Mesenchymal stem cell (in vitro differentiated cells and primary cell): Measurements from ENCODE around the gene DIS3L2.
A peak's percentile ranks its signal among the peaks of the same experiment; 100 is the strongest.

Source experiments
- DNase-seq: peaks from one replicate; pipeline ENCODE4 v3.0.0-alpha.2; 2013
- H2AFZ ChIP-seq: one replicate; pipeline ENCODE4 v1.6.1; 2013; ENCODE audit warnings: low read depth, mild to moderate bottlenecking, control low read depth, inconsistent platforms, low read length, moderate library complexity
- H2AK5ac ChIP-seq: 2 replicates; pipeline ENCODE4 v1.6.1; 2013; ENCODE audit warnings: low read length, moderate library complexity, mild to moderate bottlenecking, inconsistent platforms; ENCODE audit not compliant: severe bottlenecking
- H2BK120ac ChIP-seq: one replicate; pipeline ENCODE4 v1.6.1; 2013; ENCODE audit warnings: low read depth, mild to moderate bottlenecking, inconsistent platforms, low read length, moderate library complexity
- H2BK12ac ChIP-seq, 2 experiments: one replicate each; pipeline ENCODE4 v1.6.1; 2013; ENCODE audit warnings: inconsistent platforms in 2 of 2, low read length in 2 of 2, mild to moderate bottlenecking in 2 of 2, moderate library complexity in 2 of 2, control low read depth in 1 of 2
- H2BK15ac ChIP-seq: one replicate; pipeline ENCODE4 v1.6.1; 2013; ENCODE audit warnings: mild to moderate bottlenecking, low read depth, inconsistent platforms; ENCODE audit not compliant: poor library complexity, severe bottlenecking
- H2BK5ac ChIP-seq: 2 replicates; pipeline ENCODE4 v1.6.1; 2013; ENCODE audit warnings: low read depth, mild to moderate bottlenecking, low read length, control low read depth, inconsistent platforms; ENCODE audit not compliant: poor library complexity, severe bottlenecking
- H3K14ac ChIP-seq, 2 experiments: one replicate each; pipeline ENCODE4 v1.6.1; 2013; ENCODE audit warnings: inconsistent platforms in 2 of 2, low read length in 2 of 2, control low read depth in 1 of 2, mild to moderate bottlenecking in 1 of 2, moderate library complexity in 1 of 2
- H3K18ac ChIP-seq, 2 experiments: one replicate each; pipeline ENCODE4 v1.6.1; 2013; ENCODE audit warnings: inconsistent platforms in 2 of 2, low read length in 2 of 2, control low read depth in 1 of 2, low read depth in 1 of 2, mild to moderate bottlenecking in 1 of 2
- H3K23ac ChIP-seq, 2 experiments: one replicate each; pipeline ENCODE4 v1.6.1; 2013; ENCODE audit warnings: inconsistent platforms in 2 of 2, low read length in 2 of 2, mild to moderate bottlenecking in 2 of 2, moderate library complexity in 2 of 2, control low read depth in 1 of 2
- H3K27ac ChIP-seq: 2 replicates; pipeline ENCODE4 v1.5.1; 2013; ENCODE audit warnings: mild to moderate bottlenecking, moderate library complexity, low read length, control low read depth, inconsistent platforms; ENCODE audit not compliant: poor library complexity, severe bottlenecking
- H3K27me3 ChIP-seq, 2 experiments: 2 replicates each; pipeline versions ENCODE4 v1.6.1 to v1.7.0; 2013; ENCODE audit warnings: low read length in 2 of 2, mild to moderate bottlenecking in 2 of 2, moderate library complexity in 2 of 2, control low read depth in 1 of 2, inconsistent platforms in 1 of 2; ENCODE audit not compliant: control insufficient read depth in 1 of 2, insufficient read depth in 1 of 2
- H3K36me3 ChIP-seq, 2 experiments: 2 replicates each; pipeline versions ENCODE4 v1.6.1 to v1.7.0; 2013; ENCODE audit warnings: low read length in 2 of 2, control low read depth in 1 of 2, inconsistent platforms in 1 of 2, low read depth in 1 of 2, mild to moderate bottlenecking in 1 of 2; ENCODE audit not compliant: insufficient read depth in 2 of 2, control insufficient read depth in 1 of 2
- H3K4ac ChIP-seq, 2 experiments: one replicate each; pipeline ENCODE4 v1.6.1; 2013; ENCODE audit warnings: inconsistent platforms in 2 of 2, low read length in 2 of 2, mild to moderate bottlenecking in 2 of 2, moderate library complexity in 2 of 2, control low read depth in 1 of 2, low read depth in 1 of 2
- H3K4me1 ChIP-seq: 2 replicates; pipeline ENCODE4 v1.6.1; 2013; ENCODE audit warnings: low read depth, low read length, control low read depth; ENCODE audit not compliant: control insufficient read depth, insufficient read depth
- H3K4me2 ChIP-seq: 2 replicates; pipeline ENCODE4 v1.6.1; 2013; ENCODE audit warnings: low read length, mild to moderate bottlenecking, inconsistent platforms; ENCODE audit not compliant: poor library complexity, severe bottlenecking
- H3K4me3 ChIP-seq, 2 experiments: 2 replicates each; pipeline versions ENCODE4 v1.5.1 to v1.7.0; 2013; ENCODE audit warnings: low read length in 2 of 2, mild to moderate bottlenecking in 2 of 2, control low read depth in 1 of 2, low read depth in 1 of 2; ENCODE audit not compliant: insufficient read depth in 1 of 2
- H3K79me1 ChIP-seq: replicated peaks from 2 replicates; pipeline ENCODE4 v1.6.1; 2013; ENCODE audit warnings: mild to moderate bottlenecking, control low read depth, low read length, inconsistent platforms; ENCODE audit not compliant: poor library complexity, severe bottlenecking
- H3K9ac ChIP-seq: 2 replicates; pipeline ENCODE4 v1.7.0; 2013; ENCODE audit warnings: mild to moderate bottlenecking, low read length, moderate library complexity
- H3K9me3 ChIP-seq: 2 replicates; pipeline ENCODE4 v1.7.0; 2013; ENCODE audit warnings: mild to moderate bottlenecking, low read length; ENCODE audit not compliant: control insufficient read depth
- H4K8ac ChIP-seq: one replicate; pipeline ENCODE4 v1.6.1; 2013; ENCODE audit warnings: inconsistent platforms, mild to moderate bottlenecking, low read length, moderate library complexity
- H4K91ac ChIP-seq: one replicate; pipeline ENCODE4 v1.6.1; 2013; ENCODE audit warnings: mild to moderate bottlenecking, low read length, inconsistent platforms
- WGBS: methylation state at CpG from one replicate; pipeline ENCODE4 v1.1.7; 2013; ENCODE audit warnings: mixed read lengths; 5-methylcytosine and 5-hydroxymethylcytosine counted together

DIS3L2 gene

GRCh38 chr2:232142049-232142448, 180.5 kb downstream of the DIS3L2 start:
- Histone ChIP-seq H3K18ac (no peak overlapping the region), H3K4me1 (peaks cover 1% of the 10 kb centered on the region), H3K9ac (no peak overlapping the region), H3K9me3 (no peaks in the 10 kb centered on the region), H2BK15ac (no peak overlapping the region), H3K23ac (no peak overlapping the region), H4K8ac (no peak overlapping the region), H2BK12ac (no peak overlapping the region), H3K27me3 (no peaks in the 10 kb centered on the region), H3K36me3 (peaks cover 0 to 4% of the 10 kb centered on the region in 2 experiments), H3K4me2 (no peak overlapping the region), H3K4me3 (no peak overlapping the region), H2BK5ac (no peak overlapping the region), H3K79me1 (peaks cover 3% of the 10 kb centered on the region), H3K4ac (no peak overlapping the region), H4K91ac (no peak overlapping the region), H2BK120ac (no peak overlapping the region), H3K14ac (no peak overlapping the region), H2AK5ac (no peak overlapping the region), H2AFZ (no peak overlapping the region), H3K27ac (no peak overlapping the region)
- 42% methylated on average over 3 of the region's 3 CpGs for WGBS
- DNase-seq, result peak; percentile 46

GRCh38 chr2:232142502-232142901, 181.0 kb downstream of the DIS3L2 start:
- no peak overlapping the region for H2AFZ ChIP-seq
- peaks cover 0 to 4% of the 10 kb centered on the region in 2 experiments for H3K36me3 ChIP-seq
- 86% methylated on average over 5 of the region's 5 CpGs for WGBS
- no peak overlapping the region for H3K14ac ChIP-seq
- no peak overlapping the region for H2BK120ac ChIP-seq
- no peak overlapping the region for H3K9ac ChIP-seq
- no peak overlapping the region for H3K4me2 ChIP-seq
- H3K9me3 ChIP-seq, result no peaks in the 10 kb centered on the region
- no peak overlapping the region for H2BK5ac ChIP-seq
- no peak overlapping the region for H2BK12ac ChIP-seq
- no peak overlapping the region for H3K4me3 ChIP-seq
- H4K8ac ChIP-seq, result no peak overlapping the region
- H3K4me1 ChIP-seq, result peaks cover 1% of the 10 kb centered on the region
- H2AK5ac ChIP-seq, result no peak overlapping the region
- no peak for DNase-seq
- no peak overlapping the region for H3K4ac ChIP-seq
- H4K91ac ChIP-seq, result no peak overlapping the region
- no peaks in the 10 kb centered on the region for H3K27me3 ChIP-seq
- no peak overlapping the region for H3K27ac ChIP-seq
- no peak overlapping the region for H3K23ac ChIP-seq
- H3K18ac ChIP-seq, result no peak overlapping the region
- no peak overlapping the region for H2BK15ac ChIP-seq
- H3K79me1 ChIP-seq, result peaks cover 3% of the 10 kb centered on the region

GRCh38 chr2:232146294-232146693, 184.8 kb downstream of the DIS3L2 start:
- H2BK12ac ChIP-seq, result no peak overlapping the region
- DNase-seq, result no peak
- H3K4me1 ChIP-seq, result peaks cover 1% of the 10 kb centered on the region
- no peak overlapping the region for H2BK120ac ChIP-seq
- no peak overlapping the region for H3K23ac ChIP-seq
- no peak overlapping the region for H3K14ac ChIP-seq
- no peak overlapping the region for H3K4me3 ChIP-seq
- no peak overlapping the region for H3K18ac ChIP-seq
- H3K79me1 ChIP-seq, result no peaks in the 10 kb centered on the region
- peak overlapping the region; percentile 46 for H3K27ac ChIP-seq
- H2BK5ac ChIP-seq, result no peak overlapping the region
- no peak overlapping the region for H2AK5ac ChIP-seq
- H3K36me3 ChIP-seq, result peaks cover 0 to 4% of the 10 kb centered on the region in 2 experiments
- no peak overlapping the region for H3K9ac ChIP-seq
- H2BK15ac ChIP-seq, result no peak overlapping the region
- no peak overlapping the region for H3K4me2 ChIP-seq
- no peak overlapping the region for H2AFZ ChIP-seq
- no peaks in the 10 kb centered on the region for H3K9me3 ChIP-seq
- H4K8ac ChIP-seq, result no peak overlapping the region
- H3K4ac ChIP-seq, result no peak overlapping the region
- H3K27me3 ChIP-seq, result no peaks in the 10 kb centered on the region
- no peak overlapping the region for H4K91ac ChIP-seq

DNA sequence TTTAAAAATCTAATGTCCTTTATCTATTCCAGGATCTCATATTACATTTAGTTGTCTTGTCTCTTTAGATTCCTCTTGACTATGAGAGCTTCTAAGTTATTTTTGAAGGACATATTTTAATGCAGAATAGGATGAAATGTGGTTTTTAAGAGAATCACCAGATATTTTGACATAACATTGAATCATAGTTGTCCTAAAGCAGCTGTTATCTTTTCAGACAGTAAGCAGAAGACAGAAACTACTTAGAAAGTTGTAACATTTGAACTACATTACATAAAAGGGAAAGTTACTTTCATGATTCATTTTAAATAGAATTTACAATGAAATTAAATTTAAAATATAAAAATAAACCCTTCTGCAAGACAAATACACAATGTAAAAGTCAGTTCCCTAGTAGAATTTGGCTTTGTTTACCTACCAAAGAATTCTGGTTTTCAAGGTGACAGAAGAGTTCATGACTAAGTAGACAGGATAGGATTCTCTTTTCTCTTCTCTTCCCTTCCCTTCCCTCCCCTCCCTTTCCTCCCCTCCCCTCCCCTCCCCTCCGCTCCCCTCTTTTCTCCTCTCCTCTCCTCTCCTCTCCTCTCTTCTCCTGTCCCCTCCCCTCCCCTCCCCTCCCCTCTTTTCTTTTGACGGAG, 186.0 kb downstream of the DIS3L2 start:
- H3K4ac ChIP-seq, result no peak overlapping the region
- no peak overlapping the region for H3K14ac ChIP-seq
- WGBS, result 100% methylated on average over 1 of the region's 2 CpGs
- no peak overlapping the region for H2AK5ac ChIP-seq
- H2BK12ac ChIP-seq, result no peak overlapping the region
- no peak overlapping the region for H2BK120ac ChIP-seq
- H3K23ac ChIP-seq, result no peak overlapping the region
- H3K9ac ChIP-seq, result no peak overlapping the region
- H3K27ac ChIP-seq, result no peak overlapping the region
- H2BK5ac ChIP-seq, result no peak overlapping the region
- no peak overlapping the region for H3K18ac ChIP-seq
- H3K9me3 ChIP-seq, result no peaks in the 10 kb centered on the region
- H2AFZ ChIP-seq, result no peak overlapping the region
- no peak for DNase-seq
- no peak overlapping the region for H3K4me2 ChIP-seq
- peaks cover 0 to 4% of the 10 kb centered on the region in 2 experiments for H3K36me3 ChIP-seq
- H4K8ac ChIP-seq, result no peak overlapping the region
- no peak overlapping the region for H3K4me3 ChIP-seq
- no peak overlapping the region for H2BK15ac ChIP-seq
- peaks cover 1% of the 10 kb centered on the region for H3K4me1 ChIP-seq
- no peaks in the 10 kb centered on the region for H3K27me3 ChIP-seq
- no peak overlapping the region for H4K91ac ChIP-seq
- no peaks in the 10 kb centered on the region for H3K79me1 ChIP-seq
